ENCODE results near the gene FBXW10.
"Not testable (repeated sequence)": the region's sequence is repeated elsewhere in the genome, so short reads cannot be mapped to it uniquely, and the experiment has no call there.

GRCh38 chr17:18750242-18750641 lies 6.4 kb downstream of the FBXW10 start:
- not testable (repeated sequence) for TF ChIP-seq POLR2A (IDR thresholded peaks at IDR 0.05; ENCODE audit: low read depth, low read length); CTCF (conservative IDR thresholded peaks at IDR 0.05; ENCODE audit: low read depth, low read length); MAFK (IDR thresholded peaks at IDR 0.05; ENCODE audit: low read depth, low read length); RAD21 (IDR thresholded peaks at IDR 0.05; ENCODE audit: low read length); NFE2L2 (IDR thresholded peaks at IDR 0.05; ENCODE audit: low read depth, low read length); SMC3 (IDR thresholded peaks at IDR 0.05; ENCODE audit: low read depth, low read length); USF2 (IDR thresholded peaks at IDR 0.05; ENCODE audit: low read depth, low read length); MXI1 (IDR thresholded peaks at IDR 0.05; ENCODE audit: borderline replicate concordance, low read depth, low read length); CHD1 (IDR thresholded peaks at IDR 0.05; ENCODE audit: low read depth, low read length); BHLHE40 (IDR thresholded peaks at IDR 0.05; ENCODE audit: low read depth, low read length); ELK1 (IDR thresholded peaks at IDR 0.05; ENCODE audit: borderline replicate concordance, low read depth, low read length)

Data from IMR-90 (cell line).